ENCODE measurements around the gene DCN.

Gene DCN

DNA sequence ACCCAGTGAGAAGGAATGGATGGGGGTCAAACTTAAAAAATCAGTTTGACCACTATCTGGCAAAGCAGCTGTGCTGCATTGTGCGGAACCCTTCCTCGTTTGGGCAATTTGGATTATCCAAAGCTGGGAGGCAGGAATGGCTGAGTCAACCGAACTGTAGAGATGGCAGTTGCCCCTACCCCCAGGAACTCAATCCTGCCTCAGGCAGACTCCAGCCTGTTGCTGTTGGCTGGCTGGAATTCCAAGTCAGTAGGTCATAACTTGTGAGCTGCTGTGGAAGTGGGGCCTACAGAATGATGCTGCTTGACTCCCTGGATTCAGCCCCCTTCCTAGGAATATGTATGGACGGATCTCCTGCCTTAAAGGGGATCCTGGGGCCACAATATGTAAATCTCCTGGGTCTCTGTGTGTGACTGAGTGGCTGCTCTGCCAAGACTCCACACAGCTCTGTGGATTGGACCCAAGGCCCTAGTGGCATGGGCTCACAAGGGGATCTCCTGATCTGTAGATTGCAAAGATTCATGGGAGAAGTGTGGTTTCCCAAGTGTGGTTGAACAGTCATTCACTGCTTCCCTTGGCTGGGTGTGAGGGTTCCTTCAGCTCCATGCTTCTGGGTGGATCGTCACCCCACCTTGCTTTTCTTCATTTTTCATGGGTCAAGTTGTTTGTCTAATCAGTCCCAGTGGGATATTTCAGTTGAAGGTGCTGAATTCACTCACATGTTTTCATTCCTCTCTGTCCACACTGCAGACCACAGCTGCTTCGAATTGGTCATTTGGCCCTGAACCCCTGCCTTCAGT, 90.5 kb downstream of the DCN start:
- Histone ChIP-seq H3K4me1 (ENCODE audit: control insufficient read depth, insufficient read depth, low read length, unreplicated experiment) (peaks cover 16% of the 10 kb centered on the region), H3K36me3 (ENCODE audit: insufficient read depth, low read length) (no peaks in the 10 kb centered on the region), H3K4me3 (ENCODE audit: low read depth, low read length) (no peak overlapping the region), H3K27ac (ENCODE audit: low read depth, low read length) (no peak overlapping the region), H2AFZ (ENCODE audit: low read length, unreplicated experiment) (no peak overlapping the region), H3K27me3 (ENCODE audit: insufficient read depth, low read length) (no peaks in the 10 kb centered on the region), H3K79me2 (ENCODE audit: control insufficient read depth, insufficient read depth, low read length, unreplicated experiment) (no peaks in the 10 kb centered on the region)
